Spleen (tissue), 11 donors: ENCODE measurements around the gene ANKRD22. TPM values are rescaled to one million over a fixed set of nuclear protein-coding genes. Genes with fewer than 3 reads are reported as not detected.

Experiments
- DNase-seq: peaks from one replicate; pipeline ENCODE4 v3.0.0-alpha.2; 2020
- H3K27ac ChIP-seq, 8 donors: fragments of 200-600 bp; sonication (generic) in 7 of 8; 1 replicate in 4 of 8; 2 replicates in 4 of 8; pipeline versions ENCODE4 v1.5.0 to v1.8.0; 2016 to 2021; ENCODE audit warnings: inconsistent platforms in 4 of 8, mild to moderate bottlenecking in 4 of 8, moderate library complexity in 1 of 8
- H3K27me3 ChIP-seq, 7 donors: fragments of 200-600 bp; sonication (generic) in 6 of 7; replicated peaks in 1 of 7; 1 replicate in 4 of 7; 2 replicates in 3 of 7; pipeline versions ENCODE4 v1.5.0 to v1.8.0; 2016 to 2021; ENCODE audit warnings: inconsistent platforms in 3 of 7, mild to moderate bottlenecking in 1 of 7
- H3K36me3 ChIP-seq, 6 donors: fragments of 200-600 bp; sonication (generic) in 5 of 6; 1 replicate in 4 of 6; 2 replicates in 2 of 6; pipeline versions ENCODE4 v1.5.0 to v1.8.0; 2016 to 2021; ENCODE audit warnings: inconsistent platforms in 2 of 6
- H3K4me1 ChIP-seq, 6 donors: fragments of 200-600 bp; sonication (generic) in 5 of 6; 1 replicate in 3 of 6; 2 replicates in 3 of 6; pipeline versions ENCODE4 v1.5.0 to v1.8.0; 2016 to 2021; ENCODE audit warnings: inconsistent platforms in 3 of 6
- H3K4me3 ChIP-seq, 8 donors: fragments of 200-600 bp; sonication (generic) in 7 of 8; 1 replicate in 4 of 8; 2 replicates in 4 of 8; pipeline versions ENCODE4 v1.5.0 to v1.8.0; 2016 to 2021; ENCODE audit warnings: inconsistent platforms in 4 of 8, mild to moderate bottlenecking in 4 of 8, moderate library complexity in 2 of 8
- H3K9me3 ChIP-seq, 8 donors: fragments of 200-600 bp; sonication (generic) in 7 of 8; 1 replicate in 4 of 8; 2 replicates in 4 of 8; pipeline versions ENCODE4 v1.5.0 to v1.8.0; 2016 to 2021; ENCODE audit warnings: inconsistent platforms in 4 of 8
- POLR2A ChIP-seq, 3 donors: fragments of 450-650 bp; IDR thresholded peaks; one replicate each; pipeline ENCODE4 v1.5.1; 2017; ENCODE audit warnings: antibody characterized with exemption in 3 of 3, mild to moderate bottlenecking in 1 of 3
- POLR2AphosphoS5 ChIP-seq, 3 donors: sonication (generic); formaldehyde crosslinking; IDR thresholded peaks; one replicate each; pipeline ENCODE4 v1.5.1; 2017; ENCODE audit warnings: antibody characterized with exemption in 3 of 3
- WGBS, 5 donors: extraction: QIAGEN DNeasy Blood & Tissue Kit in 3 of 5; methylation state at CpG; one replicate each; pipeline versions ENCODE4 v1.1.5 to v1.1.7; 2013 to 2018; 5-methylcytosine and 5-hydroxymethylcytosine counted together
- intact Hi-C: fragments of 100-400 bp; cut with DNase I; formaldehyde crosslinking; loops from one replicate; pipeline ENCODE4 v1.15.0; 2023; ENCODE audit warnings: low total_unique reads
- polyA plus RNA-seq, 3 donors: library from polyadenylated mRNA; stranded (reverse); fragments of 200-250 nt; gene quantifications; one replicate each; pipeline ENCODE4 v1.2.1, GENCODE V29; 2013
- total RNA-seq, 7 donors: library from RNA; depleted of rRNA in 3 of 7; stranded (reverse); fragments of >200 nt in 3 of 7; fragmentation: NEBNext Ultra II Directional in 4 of 7; extraction: Animal tissue kit (Norgen Biotek cat#: 25700) in 4 of 7; gene quantifications; one replicate each; pipeline versions ENCODE4 v1.1.0 to v1.2.1, GENCODE V29; 2016 to 2021
- TF ChIP-seq, protein P1 (sequence below), 11 experiments: fragments of 200-600 bp in 7 of 11; fragments of 450-650 bp in 4 of 11; sonication (generic) in 4 of 11; IDR thresholded peaks in 8 of 11; conservative IDR thresholded peaks in 3 of 11; 1 replicate in 7 of 11; 2 replicates in 4 of 11; pipeline versions ENCODE4 v1.4.0 to v1.8.0; 2016 to 2021; ENCODE audit warnings: antibody characterized with exemption in 11 of 11, inconsistent platforms in 4 of 11, mild to moderate bottlenecking in 1 of 11
- donor health status: healthy with polysubstance abuse.
- donor health status: DM: no; HTN: no; CAD: no; lungs with moderate emphysema.
- donor health status: DM: no; HTN: no; CAD: no.
- donor health status: Bipolar disorder and iron deficiency.
- donor health status: healthy.
- donor health status: DM: no; HTN: no; CAD: no.
- donor health status: DM: yes; HTN: yes; CAD: no.

Gene ANKRD22
- total and polyA plus RNA-seq, 10 donors, result 2.2 to 11.5 (median 7.0) TPM

DNA sequence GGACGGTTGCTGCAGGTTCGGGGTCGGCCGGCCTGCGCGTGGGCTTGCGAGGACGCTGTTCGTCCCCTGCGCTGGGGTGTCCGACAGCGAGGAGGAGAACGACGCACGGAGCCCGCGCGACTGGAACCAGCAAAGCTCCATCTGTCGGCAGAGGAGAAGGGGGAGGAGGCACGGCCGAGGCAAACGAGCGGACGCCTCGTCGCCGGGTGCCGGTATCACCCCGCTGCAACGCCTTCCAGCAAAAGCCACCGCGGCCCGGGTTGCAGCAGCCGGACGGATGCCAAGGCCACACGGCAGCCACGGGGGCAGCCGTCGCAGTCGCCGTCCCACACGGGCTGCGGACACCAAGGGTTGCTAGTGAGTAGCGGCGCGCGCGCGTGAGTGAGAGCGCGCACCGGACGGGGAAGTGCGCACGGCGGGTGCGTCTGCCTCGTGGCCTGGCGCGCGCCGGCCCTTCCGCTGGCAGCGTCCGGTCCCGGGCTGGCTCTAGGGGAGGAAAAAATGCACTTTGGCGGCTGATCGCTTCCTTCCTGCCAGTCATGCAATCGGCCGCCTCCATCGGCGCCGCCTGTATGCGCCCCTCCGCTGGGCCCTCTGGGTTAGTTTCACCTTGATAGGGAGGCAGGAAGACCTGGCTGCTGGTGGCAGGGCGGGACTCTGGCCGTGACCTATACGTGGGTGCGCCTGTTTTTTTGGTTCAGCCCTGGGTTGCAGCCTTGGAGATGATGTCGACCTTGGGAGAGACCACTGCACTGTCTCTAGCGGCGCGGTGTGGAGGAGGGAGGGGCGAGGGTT lies 28.8 kb upstream of the ANKRD22 start:
- DNase-seq, result peak; percentile 97
- WGBS, 5 donors, result 0% methylated on average over 23 to 84 of the region's 84 CpGs
- H3K4me3 ChIP-seq, result peak overlapping the region; percentile 52 to 90 (median 81)
- TF ChIP-seq, protein P1, sequence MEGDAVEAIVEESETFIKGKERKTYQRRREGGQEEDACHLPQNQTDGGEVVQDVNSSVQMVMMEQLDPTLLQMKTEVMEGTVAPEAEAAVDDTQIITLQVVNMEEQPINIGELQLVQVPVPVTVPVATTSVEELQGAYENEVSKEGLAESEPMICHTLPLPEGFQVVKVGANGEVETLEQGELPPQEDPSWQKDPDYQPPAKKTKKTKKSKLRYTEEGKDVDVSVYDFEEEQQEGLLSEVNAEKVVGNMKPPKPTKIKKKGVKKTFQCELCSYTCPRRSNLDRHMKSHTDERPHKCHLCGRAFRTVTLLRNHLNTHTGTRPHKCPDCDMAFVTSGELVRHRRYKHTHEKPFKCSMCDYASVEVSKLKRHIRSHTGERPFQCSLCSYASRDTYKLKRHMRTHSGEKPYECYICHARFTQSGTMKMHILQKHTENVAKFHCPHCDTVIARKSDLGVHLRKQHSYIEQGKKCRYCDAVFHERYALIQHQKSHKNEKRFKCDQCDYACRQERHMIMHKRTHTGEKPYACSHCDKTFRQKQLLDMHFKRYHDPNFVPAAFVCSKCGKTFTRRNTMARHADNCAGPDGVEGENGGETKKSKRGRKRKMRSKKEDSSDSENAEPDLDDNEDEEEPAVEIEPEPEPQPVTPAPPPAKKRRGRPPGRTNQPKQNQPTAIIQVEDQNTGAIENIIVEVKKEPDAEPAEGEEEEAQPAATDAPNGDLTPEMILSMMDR (IDR thresholded peaks at IDR 0.05 in 8 of 11, conservative IDR thresholded peaks at IDR 0.05 in 3 of 11), result peak in 6 of 11 experiments; percentile 4 to 46 (median 13)
- TF ChIP-seq POLR2AphosphoS5 (IDR thresholded peaks at IDR 0.05) (peak; percentile 93 to 96 (median 96)), POLR2A (IDR thresholded peaks at IDR 0.05) (peak; percentile 25 to 70 (median 65))
- H3K4me1 ChIP-seq, result peaks cover 22 to 70% (median 63%) of the 10 kb centered on the region in 6 donors
- H3K9me3 ChIP-seq, result no peaks in the 10 kb centered on the region
- peak overlapping the region; percentile 93 to 98 (median 96) for H3K27ac ChIP-seq
- H3K36me3 ChIP-seq, result no peaks in the 10 kb centered on the region
- intact Hi-C loops, result loop anchor here (10.0 kb wide), 1 partner anchor 104 kb away; no protein-coding TSS in a partner anchor
- H3K27me3 ChIP-seq, result no peaks in the 10 kb centered on the region

- WGBS, 5 donors, result 5 to 6% (median 6%) methylated on average over 22 to 26 of the region's 26 CpGs
- H3K36me3 ChIP-seq, result no peaks in the 10 kb centered on the region
- H3K27me3 ChIP-seq, result no peaks in the 10 kb centered on the region
- no peaks in the 10 kb centered on the region for H3K9me3 ChIP-seq
- peak within 1 kb of the TSS; percentile 93 to 98 (median 96) for H3K27ac ChIP-seq
- peak; percentile 94 for DNase-seq
- H3K4me3 ChIP-seq, result peak within 1 kb of the TSS; percentile 52 to 90 (median 81)
- H3K4me1 ChIP-seq, result peaks cover 22 to 62% (median 55%) of the 10 kb centered on the region in 6 donors
- TF ChIP-seq, protein P1 (IDR thresholded peaks at IDR 0.05 in 8 of 11, conservative IDR thresholded peaks at IDR 0.05 in 3 of 11), result peak in 1 of 11 experiments; percentile 8
- TF ChIP-seq POLR2A (IDR thresholded peaks at IDR 0.05), result no peak
- intact Hi-C loops, result loop anchor here (10.0 kb wide), 1 partner anchor 105 kb away; no protein-coding TSS in a partner anchor
These were observed 28.1 kb upstream of the ANKRD22 start, which contains the start of gene STAMBPL1 for GRCh38 chr10:88879534-88880281. TSS of gene STAMBPL1 (plus strand) at chr10:88880245. CDS start at chr10:88901709, 21,464 bp downstream.

DNA sequence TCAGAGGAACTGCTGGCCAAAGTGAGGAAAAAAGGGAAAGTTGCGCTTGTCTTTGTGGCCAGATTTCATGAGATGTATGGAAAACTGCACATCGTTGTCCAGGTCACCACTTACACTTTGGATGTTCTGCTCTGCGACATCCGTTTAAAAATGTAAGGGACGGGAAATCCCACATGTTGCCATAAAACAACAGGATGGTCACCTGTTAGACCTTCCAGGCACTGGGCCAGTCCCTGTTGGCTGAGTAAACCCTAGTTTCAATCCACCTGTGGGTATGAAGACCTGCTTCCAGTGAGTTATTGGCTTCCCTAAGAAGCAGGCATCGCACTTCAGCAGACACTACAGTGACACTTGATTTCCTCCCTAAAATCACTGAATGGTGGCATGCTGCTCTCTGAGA lies 25.7 kb upstream of the ANKRD22 start:
- no peaks in the 10 kb centered on the region for H3K27me3 ChIP-seq
- peaks cover 11 to 38% (median 32%) of the 10 kb centered on the region in 6 donors for H3K4me1 ChIP-seq
- TF ChIP-seq POLR2AphosphoS5 (IDR thresholded peaks at IDR 0.05), result no peak
- TF ChIP-seq, protein P1 (IDR thresholded peaks at IDR 0.05 in 8 of 11, conservative IDR thresholded peaks at IDR 0.05 in 3 of 11), result no peak
- TF ChIP-seq POLR2A (IDR thresholded peaks at IDR 0.05), result no peak
- H3K27ac ChIP-seq, result no peak overlapping the region
- intact Hi-C loops, result no loop called here
- H3K9me3 ChIP-seq, result no peaks in the 10 kb centered on the region
- no peak for DNase-seq
- H3K36me3 ChIP-seq, result no peaks in the 10 kb centered on the region
- no peak overlapping the region for H3K4me3 ChIP-seq
- 90 to 95% (median 91%) methylated on average over 6 of the region's 6 CpGs for WGBS, 5 donors
